ENCODE results near the gene PLCE1. TPM values are rescaled to one million over a fixed set of nuclear protein-coding genes. Genes with fewer than 3 reads are reported as not detected.

The PLCE1 gene
- polyA plus RNA-seq, 4 donors: 1.6 to 22.7 (median 3.8) TPM

DNA sequence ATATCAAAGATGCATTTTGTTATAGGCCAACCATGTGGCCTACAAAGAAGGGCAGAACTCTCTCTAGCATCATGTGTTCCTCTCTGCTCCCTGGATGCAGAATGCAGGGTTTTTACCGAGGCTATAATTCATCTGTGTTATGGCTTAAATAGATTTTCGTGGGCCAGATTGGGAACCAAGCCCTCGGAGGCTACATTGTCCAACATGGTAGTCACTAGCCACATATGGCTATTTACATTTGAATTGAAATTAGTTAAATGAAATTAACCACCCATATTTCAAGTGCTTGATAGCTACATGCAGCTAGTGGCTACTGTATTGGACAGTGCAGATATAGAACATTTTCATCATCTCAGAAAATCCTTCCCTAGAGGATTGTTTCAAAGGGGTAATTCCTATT is 2.8 kb downstream of the PLCE1 start:
- Histone ChIP-seq H3K36me3 (ENCODE audit: control insufficient read depth in 3 of 3, insufficient read depth in 2 of 3, low read depth in 1 of 3, low read length in 3 of 3) (no peaks in the 10 kb centered on the region), H3K27me3 (ENCODE audit: control insufficient read depth in 3 of 3, insufficient read depth in 3 of 3, low read length in 3 of 3) (peaks cover 0 to 8% (median 0%) of the 10 kb centered on the region in 3 donors), H3K27ac (ENCODE audit: low read depth in 1 of 3, low read length in 2 of 3) (no peak overlapping the region), H3K4me1 (ENCODE audit: control insufficient read depth in 3 of 3, insufficient read depth in 2 of 3, low read depth in 1 of 3, low read length in 2 of 3) (peaks cover 2 to 44% (median 3%) of the 10 kb centered on the region in 3 donors), H3K4me3 (ENCODE audit: low read depth in 1 of 3, low read length in 3 of 3) (no peak overlapping the region), H3K9me3 (ENCODE audit: control insufficient read depth in 2 of 2, insufficient read depth in 1 of 2, low read depth in 1 of 2, low read length in 1 of 2) (no peaks in the 10 kb centered on the region)
- 88 to 100% (median 95%) methylated on average over 3 of the region's 3 CpGs for WGBS, 3 donors
- FAIRE-seq: no peak
- no peak for DNase-seq

DNA sequence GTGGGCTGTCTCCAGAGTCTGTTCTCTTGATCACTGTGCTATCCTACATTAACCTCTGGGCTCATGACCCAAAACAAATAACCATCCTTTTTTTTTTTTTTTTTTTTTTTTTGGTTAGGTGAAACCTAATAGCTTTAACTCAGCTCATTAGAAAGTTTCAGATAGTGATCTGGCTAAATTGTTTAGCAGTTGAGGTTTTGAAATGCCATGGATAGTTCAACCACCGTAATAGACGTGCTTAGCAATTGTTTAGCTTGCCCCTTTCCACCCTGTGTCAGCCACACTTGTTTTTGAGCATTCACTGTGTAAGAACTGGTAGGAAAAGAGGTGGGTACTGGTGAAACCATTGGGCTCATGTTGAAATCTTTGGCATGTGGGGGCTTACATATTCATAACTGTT is 3.8 kb downstream of the PLCE1 start:
- H3K36me3 ChIP-seq (ENCODE audit: control insufficient read depth in 3 of 3, insufficient read depth in 2 of 3, low read depth in 1 of 3, low read length in 3 of 3): no peaks in the 10 kb centered on the region
- WGBS, 3 donors: 92 to 98% (median 94%) methylated on average over 2 of the region's 2 CpGs
- H3K27me3 ChIP-seq (ENCODE audit: control insufficient read depth in 3 of 3, insufficient read depth in 3 of 3, low read length in 3 of 3): peaks cover 0 to 6% (median 0%) of the 10 kb centered on the region in 3 donors
- FAIRE-seq: no peak
- no peak overlapping the region for H3K27ac ChIP-seq (ENCODE audit: low read depth in 1 of 3, low read length in 2 of 3)
- H3K9me3 ChIP-seq (ENCODE audit: control insufficient read depth in 2 of 2, insufficient read depth in 1 of 2, low read depth in 1 of 2, low read length in 1 of 2): no peaks in the 10 kb centered on the region
- H3K4me1 ChIP-seq (ENCODE audit: control insufficient read depth in 3 of 3, insufficient read depth in 2 of 3, low read depth in 1 of 3, low read length in 2 of 3): peaks cover 2 to 35% (median 3%) of the 10 kb centered on the region in 3 donors
- no peak for DNase-seq
- no peak overlapping the region for H3K4me3 ChIP-seq (ENCODE audit: low read depth in 1 of 3, low read length in 3 of 3)

DNA sequence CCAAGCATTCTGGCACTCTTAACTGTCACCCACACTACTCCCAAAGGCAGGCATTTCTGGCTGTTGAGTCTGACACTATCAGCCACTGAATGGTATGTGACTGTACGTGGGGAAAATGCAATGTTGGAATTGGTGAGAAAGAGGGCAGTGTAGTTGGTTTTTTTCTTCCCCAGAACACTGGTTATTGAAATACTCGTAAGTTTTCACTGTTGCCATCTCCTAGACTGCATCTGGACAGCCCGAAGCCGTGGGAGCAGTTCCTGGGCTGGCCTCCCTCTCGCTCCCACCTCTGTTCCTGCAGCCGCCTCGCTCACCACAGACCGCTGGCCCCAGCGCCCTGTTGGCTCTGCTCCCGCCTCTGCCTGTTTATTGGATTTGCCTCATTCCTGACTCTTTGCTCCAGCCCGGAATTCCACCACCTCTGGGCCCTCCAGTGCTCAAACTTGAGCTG is 5.7 kb downstream of the PLCE1 start:
- Histone ChIP-seq H3K27me3 (ENCODE audit: control insufficient read depth in 3 of 3, insufficient read depth in 3 of 3, low read length in 3 of 3) (no peaks in the 10 kb centered on the region), H3K36me3 (ENCODE audit: control insufficient read depth in 3 of 3, insufficient read depth in 2 of 3, low read depth in 1 of 3, low read length in 3 of 3) (no peaks in the 10 kb centered on the region), H3K4me3 (ENCODE audit: low read depth in 1 of 3, low read length in 3 of 3) (no peak overlapping the region), H3K27ac (ENCODE audit: low read depth in 1 of 3, low read length in 2 of 3) (peak overlapping the region in 1 of 3 donors; percentile 8), H3K4me1 (ENCODE audit: control insufficient read depth in 3 of 3, insufficient read depth in 2 of 3, low read depth in 1 of 3, low read length in 2 of 3) (peaks cover 2 to 27% (median 3%) of the 10 kb centered on the region in 3 donors), H3K9me3 (ENCODE audit: control insufficient read depth in 2 of 2, insufficient read depth in 1 of 2, low read depth in 1 of 2, low read length in 1 of 2) (no peaks in the 10 kb centered on the region)
- no peak for FAIRE-seq
- no peak for DNase-seq
- 43 to 61% (median 54%) methylated on average over 11 of the region's 11 CpGs for whole genome bisulfite sequencing, 3 donors

DNA sequence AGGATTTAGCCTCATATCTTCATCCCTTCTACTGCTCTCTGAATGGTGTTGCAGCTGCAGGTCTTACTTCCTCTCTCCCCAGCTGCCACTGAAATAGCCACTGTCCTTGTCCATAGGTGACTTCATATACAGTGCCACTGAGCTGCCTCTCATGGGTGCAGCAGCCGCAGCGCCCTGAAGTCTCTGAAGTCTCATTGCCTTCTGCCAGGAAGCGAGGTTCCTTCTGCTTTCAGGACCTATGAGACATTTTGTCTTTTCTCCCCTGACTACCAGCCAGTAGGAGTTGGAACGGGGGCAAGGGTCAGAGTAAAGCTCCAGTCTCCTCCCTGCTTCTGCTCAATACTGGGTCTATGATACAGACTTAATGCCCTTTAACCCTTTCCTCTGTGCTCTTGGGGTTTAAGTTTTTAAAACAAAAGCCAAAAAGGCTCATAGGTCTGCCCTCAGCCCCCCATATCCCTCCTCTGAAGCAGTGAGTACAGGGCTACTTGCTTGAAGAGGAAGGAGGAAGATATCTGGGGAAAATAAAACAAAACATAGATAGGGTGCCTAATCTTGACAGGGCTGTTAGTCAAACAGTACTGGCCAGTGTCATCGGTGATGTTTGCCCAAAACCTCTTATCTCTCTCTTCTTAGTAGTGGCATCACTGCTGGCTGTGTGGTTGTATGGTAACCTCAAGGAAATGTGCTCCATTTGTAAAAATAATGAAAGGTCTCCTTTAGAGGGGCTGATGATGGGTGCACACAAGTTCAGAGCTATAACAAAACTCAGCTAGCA is 7.1 kb downstream of the PLCE1 start:
- peaks cover 2 to 38% (median 3%) of the 10 kb centered on the region in 3 donors for H3K4me1 ChIP-seq (ENCODE audit: control insufficient read depth in 3 of 3, insufficient read depth in 2 of 3, low read depth in 1 of 3, low read length in 2 of 3)
- peak overlapping the region; percentile 47 to 54 (median 51) for H3K27ac ChIP-seq (ENCODE audit: low read depth in 1 of 3, low read length in 2 of 3)

DNA sequence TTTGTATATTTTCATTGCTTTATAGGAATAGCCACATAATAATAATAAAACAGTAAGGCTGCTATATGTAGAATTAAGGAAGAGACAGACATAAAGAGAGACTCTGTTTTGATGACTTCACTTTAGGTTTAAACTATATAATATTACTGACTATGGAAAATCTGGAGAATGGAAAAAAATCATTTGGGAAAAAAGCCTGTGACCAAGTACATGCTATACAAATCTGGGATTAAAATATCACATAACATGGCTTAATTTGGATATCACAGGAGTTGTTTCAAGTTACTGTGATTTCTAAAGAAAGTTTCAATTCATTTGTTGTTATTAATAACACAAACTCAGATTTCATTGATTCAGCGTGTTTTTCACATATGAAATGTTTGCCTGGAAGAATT is 7.7 kb downstream of the PLCE1 start:
- no peak for DNase-seq
- H3K36me3 ChIP-seq (ENCODE audit: control insufficient read depth in 3 of 3, insufficient read depth in 2 of 3, low read depth in 1 of 3, low read length in 3 of 3): no peaks in the 10 kb centered on the region
- H3K27ac ChIP-seq (ENCODE audit: low read depth in 1 of 3, low read length in 2 of 3): no peak overlapping the region
- no peaks in the 10 kb centered on the region for H3K9me3 ChIP-seq (ENCODE audit: control insufficient read depth in 2 of 2, insufficient read depth in 1 of 2, low read depth in 1 of 2, low read length in 1 of 2)
- H3K27me3 ChIP-seq (ENCODE audit: control insufficient read depth in 3 of 3, insufficient read depth in 3 of 3, low read length in 3 of 3): no peaks in the 10 kb centered on the region
- H3K4me3 ChIP-seq (ENCODE audit: low read depth in 1 of 3, low read length in 3 of 3): no peak overlapping the region
- H3K4me1 ChIP-seq (ENCODE audit: control insufficient read depth in 3 of 3, insufficient read depth in 2 of 3, low read depth in 1 of 3, low read length in 2 of 3): peaks cover 2 to 38% (median 3%) of the 10 kb centered on the region in 3 donors
- no peak for FAIRE-seq
- 86 to 88% (median 88%) methylated on average over 1 of the region's 1 CpG for WGBS, 3 donors

More for the DNA sequence above, 7.1 kb downstream of the PLCE1 start:
- Histone ChIP-seq H3K36me3 (ENCODE audit: control insufficient read depth in 3 of 3, insufficient read depth in 2 of 3, low read depth in 1 of 3, low read length in 3 of 3) (no peaks in the 10 kb centered on the region), H3K27me3 (ENCODE audit: control insufficient read depth in 3 of 3, insufficient read depth in 3 of 3, low read length in 3 of 3) (no peaks in the 10 kb centered on the region), H3K9me3 (ENCODE audit: control insufficient read depth in 2 of 2, insufficient read depth in 1 of 2, low read depth in 1 of 2, low read length in 1 of 2) (no peaks in the 10 kb centered on the region), H3K4me3 (ENCODE audit: low read depth in 1 of 3, low read length in 3 of 3) (no peak overlapping the region)
- FAIRE-seq (no peak), DNase-seq (peak; percentile 67 to 86)
- WGBS, 3 donors: 12 to 56% (median 17%) methylated on average over 5 of the region's 5 CpGs

DNA sequence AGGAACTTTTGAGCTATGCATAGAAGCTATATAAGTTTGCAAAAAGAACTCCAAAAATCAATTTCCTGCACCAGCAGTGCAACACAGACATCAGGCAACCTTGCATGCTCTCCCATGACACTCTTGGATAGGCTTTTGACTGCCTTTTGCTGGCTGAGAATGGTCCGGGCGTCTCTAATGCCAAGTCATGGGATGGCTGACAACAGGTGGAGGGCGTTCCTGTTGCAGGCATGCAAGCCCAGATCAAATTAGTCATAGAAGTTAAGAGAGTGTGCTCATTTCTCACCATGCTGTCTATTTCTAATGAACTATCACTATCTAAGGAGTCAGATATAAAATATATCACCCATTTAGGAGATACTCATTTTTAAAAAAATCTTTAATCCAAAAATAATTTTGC is 8.4 kb downstream of the PLCE1 start:
- H3K4me1 ChIP-seq (ENCODE audit: control insufficient read depth in 3 of 3, insufficient read depth in 2 of 3, low read depth in 1 of 3, low read length in 2 of 3): peaks cover 4 to 43% (median 6%) of the 10 kb centered on the region in 3 donors
- FAIRE-seq (no peak), DNase-seq (peak in 1 of 2 donors; percentile 26)
- H3K4me3 ChIP-seq (ENCODE audit: low read depth in 1 of 3, low read length in 3 of 3): no peak overlapping the region
- no peaks in the 10 kb centered on the region for H3K27me3 ChIP-seq (ENCODE audit: control insufficient read depth in 3 of 3, insufficient read depth in 3 of 3, low read length in 3 of 3)
- no peaks in the 10 kb centered on the region for H3K36me3 ChIP-seq (ENCODE audit: control insufficient read depth in 3 of 3, insufficient read depth in 2 of 3, low read depth in 1 of 3, low read length in 3 of 3)
- H3K27ac ChIP-seq (ENCODE audit: low read depth in 1 of 3, low read length in 2 of 3): no peak overlapping the region
- 45 to 74% (median 68%) methylated on average over 3 of the region's 3 CpGs for WGBS, 3 donors
- no peaks in the 10 kb centered on the region for H3K9me3 ChIP-seq (ENCODE audit: control insufficient read depth in 2 of 2, insufficient read depth in 1 of 2, low read depth in 1 of 2, low read length in 1 of 2)

DNA sequence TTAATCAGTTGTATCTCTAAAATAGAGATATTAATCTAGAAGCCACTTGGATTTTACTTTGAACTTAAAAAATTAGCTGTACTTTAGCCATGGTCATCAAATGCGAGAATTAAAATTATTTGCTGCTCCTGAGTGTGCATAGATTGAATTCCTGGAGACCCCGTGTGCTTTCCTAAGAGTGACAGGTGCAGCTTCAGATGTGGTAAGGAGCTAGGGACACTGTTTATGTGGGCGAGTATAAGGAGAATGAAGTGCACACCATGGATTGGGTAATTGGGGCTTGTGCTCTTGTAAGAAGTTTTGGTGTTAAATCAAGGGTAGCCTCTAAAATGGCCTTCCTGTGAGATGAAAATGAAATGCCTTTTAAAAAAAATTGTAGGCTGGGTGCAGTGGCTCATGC is 9.8 kb downstream of the PLCE1 start:
- Histone ChIP-seq H3K4me3 (ENCODE audit: low read depth in 1 of 3, low read length in 3 of 3) (no peak overlapping the region), H3K9me3 (ENCODE audit: control insufficient read depth in 2 of 2, insufficient read depth in 1 of 2, low read depth in 1 of 2, low read length in 1 of 2) (no peaks in the 10 kb centered on the region), H3K27ac (ENCODE audit: low read depth in 1 of 3, low read length in 2 of 3) (no peak overlapping the region), H3K4me1 (ENCODE audit: control insufficient read depth in 3 of 3, insufficient read depth in 2 of 3, low read depth in 1 of 3, low read length in 2 of 3) (peaks cover 4 to 47% (median 6%) of the 10 kb centered on the region in 3 donors), H3K27me3 (ENCODE audit: control insufficient read depth in 3 of 3, insufficient read depth in 3 of 3, low read length in 3 of 3) (no peaks in the 10 kb centered on the region), H3K36me3 (ENCODE audit: control insufficient read depth in 3 of 3, insufficient read depth in 2 of 3, low read depth in 1 of 3, low read length in 3 of 3) (no peaks in the 10 kb centered on the region)
- DNase-seq: no peak
- FAIRE-seq: no peak
- WGBS, 3 donors: 84 to 89% (median 84%) methylated on average over 3 of the region's 3 CpGs

DNA sequence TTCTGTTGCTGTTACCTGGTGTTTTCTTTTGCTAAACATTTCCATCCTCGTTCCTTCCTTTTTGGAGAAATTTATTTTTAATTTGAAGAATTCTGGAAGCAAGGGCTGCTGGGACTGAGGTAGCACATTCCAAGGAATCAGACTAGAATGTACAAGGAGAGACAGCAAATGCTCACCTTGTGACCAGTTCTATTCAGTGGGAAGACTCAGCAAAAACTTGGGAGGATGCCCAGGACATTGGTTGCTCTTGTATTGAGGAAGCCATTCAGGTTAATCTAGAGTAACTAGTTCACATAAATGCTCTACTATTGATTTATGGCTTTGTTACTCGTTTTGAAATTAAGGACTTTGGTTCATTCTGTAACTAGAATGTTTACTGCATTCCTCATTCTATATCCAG is 11.3 kb downstream of the PLCE1 start:
- H3K9me3 ChIP-seq (ENCODE audit: control insufficient read depth in 2 of 2, insufficient read depth in 1 of 2, low read depth in 1 of 2, low read length in 1 of 2): peaks cover 0 to 9% of the 10 kb centered on the region in 2 donors
- 37 to 54% (median 47%) methylated on average over 2 of the region's 2 CpGs for WGBS, 3 donors
- H3K27ac ChIP-seq (ENCODE audit: low read depth in 1 of 3, low read length in 2 of 3): peak overlapping the region in 1 of 3 donors; percentile 83
- peaks cover 3 to 45% (median 4%) of the 10 kb centered on the region in 3 donors for H3K4me1 ChIP-seq (ENCODE audit: control insufficient read depth in 3 of 3, insufficient read depth in 2 of 3, low read depth in 1 of 3, low read length in 2 of 3)
- no peak for FAIRE-seq
- H3K36me3 ChIP-seq (ENCODE audit: control insufficient read depth in 3 of 3, insufficient read depth in 2 of 3, low read depth in 1 of 3, low read length in 3 of 3): peaks cover 0 to 5% (median 0%) of the 10 kb centered on the region in 3 donors
- no peak overlapping the region for H3K4me3 ChIP-seq (ENCODE audit: low read depth in 1 of 3, low read length in 3 of 3)
- no peaks in the 10 kb centered on the region for H3K27me3 ChIP-seq (ENCODE audit: control insufficient read depth in 3 of 3, insufficient read depth in 3 of 3, low read length in 3 of 3)
- peak; percentile 32 to 79 for DNase-seq

All from small intestine (tissue), 7 donors.